ENCODE results near the gene PLCB4.

DNA sequence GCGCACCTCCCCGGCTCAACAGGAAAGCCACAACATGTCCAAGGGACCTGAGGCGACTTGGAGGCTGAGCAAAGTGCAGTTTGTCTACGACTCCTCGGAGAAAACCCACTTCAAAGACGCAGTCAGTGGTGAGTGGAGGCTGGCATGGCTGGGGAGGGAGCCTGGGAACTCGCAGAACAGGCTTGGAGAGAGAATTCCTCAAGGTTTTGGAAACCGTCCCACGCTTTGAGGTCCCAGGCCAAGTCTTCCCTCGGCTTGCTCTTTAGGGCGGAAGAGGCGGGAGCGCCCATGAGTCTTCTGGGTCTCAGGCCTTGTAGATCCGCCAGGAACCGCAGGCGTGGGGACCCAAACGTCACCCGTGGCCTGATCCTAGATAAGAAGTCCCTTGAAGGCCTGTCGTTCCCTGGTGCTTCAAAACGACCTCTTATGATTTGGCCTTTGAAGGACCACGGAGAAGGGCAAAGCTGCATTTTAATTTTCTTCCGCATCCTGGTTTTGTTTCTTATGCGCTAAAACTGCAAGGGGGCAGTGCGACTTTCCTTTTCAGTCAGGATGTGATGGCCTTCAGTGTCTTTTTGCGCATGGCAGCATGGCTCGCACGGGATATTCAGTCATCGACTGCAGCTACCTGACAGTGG, 447.5 kb downstream of the PLCB4 start:
- TF ChIP-seq, protein P1, sequence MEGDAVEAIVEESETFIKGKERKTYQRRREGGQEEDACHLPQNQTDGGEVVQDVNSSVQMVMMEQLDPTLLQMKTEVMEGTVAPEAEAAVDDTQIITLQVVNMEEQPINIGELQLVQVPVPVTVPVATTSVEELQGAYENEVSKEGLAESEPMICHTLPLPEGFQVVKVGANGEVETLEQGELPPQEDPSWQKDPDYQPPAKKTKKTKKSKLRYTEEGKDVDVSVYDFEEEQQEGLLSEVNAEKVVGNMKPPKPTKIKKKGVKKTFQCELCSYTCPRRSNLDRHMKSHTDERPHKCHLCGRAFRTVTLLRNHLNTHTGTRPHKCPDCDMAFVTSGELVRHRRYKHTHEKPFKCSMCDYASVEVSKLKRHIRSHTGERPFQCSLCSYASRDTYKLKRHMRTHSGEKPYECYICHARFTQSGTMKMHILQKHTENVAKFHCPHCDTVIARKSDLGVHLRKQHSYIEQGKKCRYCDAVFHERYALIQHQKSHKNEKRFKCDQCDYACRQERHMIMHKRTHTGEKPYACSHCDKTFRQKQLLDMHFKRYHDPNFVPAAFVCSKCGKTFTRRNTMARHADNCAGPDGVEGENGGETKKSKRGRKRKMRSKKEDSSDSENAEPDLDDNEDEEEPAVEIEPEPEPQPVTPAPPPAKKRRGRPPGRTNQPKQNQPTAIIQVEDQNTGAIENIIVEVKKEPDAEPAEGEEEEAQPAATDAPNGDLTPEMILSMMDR (IDR thresholded peaks at IDR 0.05) = no peak
- TF ChIP-seq POLR2A (IDR thresholded peaks at IDR 0.05) (no peak), POLR2AphosphoS5 (IDR thresholded peaks at IDR 0.05) (no peak), EP300 (IDR thresholded peaks at IDR 0.05) (no peak)
